GM12878 (cell line): ENCODE data around the gene EPB41L4B. TPM values are rescaled to one million over a fixed set of nuclear protein-coding genes. Genes with fewer than 3 reads are reported as not detected.

Source experiments
- ATAC-seq: fragments of 200-7000 bp; cut with Tn5 transposase; 3 replicates; pipeline ENCODE4 v1.9.1; 2020; ENCODE audit warnings: mild to moderate bottlenecking, moderate library complexity
- BruUV-seq: library from RNA; stranded (reverse); fragments of 400-500 nt; replicated peaks from 2 replicates; lab custom pipeline; 2021; lab: Mats Ljungman, UMichigan
- CTCF ChIA-PET: fragments of 300-600 bp; sonication (Branson Sonifier 250); formaldehyde crosslinking; extraction: SDS; loops from one replicate; lab custom pipeline; 2021; ENCODE audit warnings: inconsistent platforms; lab: Yijun Ruan, JAX
- POLR2A ChIA-PET: fragments of 350-600 bp; formaldehyde crosslinking; extraction: SDS; loops from one replicate; lab custom pipeline; 2021; ENCODE audit warnings: inconsistent platforms; lab: Charles Lee
- RAD21 ChIA-PET: fragments of 300-600 bp; sonication (Branson Sonifier 250); formaldehyde crosslinking; loops from one replicate; lab custom pipeline; 2023; ENCODE audit warnings: antibody characterized with exemption; ENCODE audit not compliant: unreplicated experiment; lab: Charles Lee
- SMC1A ChIA-PET: fragments of 300-600 bp; sonication (Branson Sonifier 250); formaldehyde crosslinking; loops from one replicate; lab custom pipeline; 2023; ENCODE audit not compliant: unreplicated experiment, uncharacterized antibody; lab: Charles Lee
- DNase-seq: peaks from one replicate; pipeline ENCODE4 v3.0.0-alpha.2; 2011; ENCODE audit warnings: low read depth, low spot score
- FAIRE-seq: peaks from 3 replicates; lab custom pipeline; 2011; peaks lifted over from hg19 to GRCh38; lab: Jason Lieb, UNC
- H2AFZ ChIP-seq: 2 replicates; pipeline ENCODE4 v1.6.0; 2011; ENCODE audit warnings: low read depth, low read length, control low read depth; ENCODE audit not compliant: control insufficient read depth
- H3K27ac ChIP-seq: 2 replicates; pipeline ENCODE4 v1.5.1; 2011; ENCODE audit warnings: control low read depth; ENCODE audit not compliant: control insufficient read depth, insufficient read depth
- H3K27me3 ChIP-seq, 2 experiments: replicated peaks in 1 of 2; 2 replicates each; pipeline versions ENCODE4 v1.6.0 to v1.6.1; 2011; ENCODE audit warnings: low read length in 1 of 2; ENCODE audit not compliant: control insufficient read depth in 2 of 2, insufficient read depth in 2 of 2
- H3K36me3 ChIP-seq, 2 experiments: 2 replicates each; pipeline ENCODE4 v1.5.1; 2011; ENCODE audit warnings: low read length in 1 of 2; ENCODE audit not compliant: control insufficient read depth in 2 of 2, insufficient read depth in 2 of 2
- H3K4me1 ChIP-seq: 2 replicates; pipeline ENCODE4 v1.6.1; 2011; ENCODE audit warnings: mild to moderate bottlenecking, low read length, moderate library complexity, mixed read lengths; ENCODE audit not compliant: control insufficient read depth, insufficient read depth
- H3K4me2 ChIP-seq: 2 replicates; pipeline ENCODE4 v1.6.0; 2011; ENCODE audit warnings: control low read depth; ENCODE audit not compliant: control insufficient read depth, insufficient read depth
- H3K4me3 ChIP-seq: fragments of 200-600 bp; sonication (generic); 2 replicates; pipeline ENCODE4 v1.5.1; 2016
- H3K79me2 ChIP-seq: 2 replicates; pipeline ENCODE4 v1.6.0; 2011; ENCODE audit warnings: low read length; ENCODE audit not compliant: control insufficient read depth, insufficient read depth
- H3K9ac ChIP-seq: 2 replicates; pipeline ENCODE4 v1.8.0; 2011; ENCODE audit warnings: low read length, control low read depth, mixed read lengths; ENCODE audit not compliant: control insufficient read depth, insufficient read depth
- H3K9me3 ChIP-seq: replicated peaks from 3 replicates; pipeline ENCODE4 v1.5.1; 2011; ENCODE audit warnings: mild to moderate bottlenecking, low read length; ENCODE audit not compliant: control insufficient read depth, insufficient read depth
- H4K20me1 ChIP-seq: 2 replicates; pipeline ENCODE4 v1.6.0; 2011; ENCODE audit not compliant: control insufficient read depth, insufficient read depth
- ASH2L ChIP-seq: fragments of 300-600, 200-600 bp; sonication (generic); IDR thresholded peaks from 2 replicates; pipeline ENCODE4 v1.6.1; 2017; ENCODE audit warnings: low read depth, mild to moderate bottlenecking, borderline replicate concordance
- ATF7 ChIP-seq: fragments of 450-650 bp; IDR thresholded peaks from 2 replicates; pipeline ENCODE4 v1.6.1; 2016; ENCODE audit warnings: low read depth, mild to moderate bottlenecking
- JUNB ChIP-seq: IDR thresholded peaks from 2 replicates; pipeline ENCODE4 v1.6.1; 2016; ENCODE audit warnings: antibody characterized with exemption, mild to moderate bottlenecking
- SPI1 ChIP-seq: IDR thresholded peaks from 2 replicates; pipeline ENCODE4 v1.6.1; 2011; ENCODE audit warnings: low read depth, mild to moderate bottlenecking, low read length, moderate library complexity, borderline replicate concordance; ENCODE audit not compliant: insufficient read depth
- SUZ12 ChIP-seq: fragments of 200-600 bp; sonication (generic); IDR thresholded peaks from one replicate; pipeline ENCODE4 v1.6.1; 2018; ENCODE audit warnings: antibody characterized with exemption, mild to moderate bottlenecking; ENCODE audit not compliant: unreplicated experiment
- TARDBP ChIP-seq: IDR thresholded peaks from 2 replicates; pipeline ENCODE4 v1.6.1; 2016; ENCODE audit warnings: borderline replicate concordance
- YY1 ChIP-seq: IDR thresholded peaks from 2 replicates; pipeline ENCODE4 v1.6.1; 2011; ENCODE audit warnings: low read depth, mild to moderate bottlenecking, low read length
- WGBS: methylation state at CpG from one replicate; pipeline ENCODE4 v1.1.6; 2016; ENCODE audit warnings: low lambda C conversion rate; ENCODE audit not compliant: insufficient replicate concordance, insufficient coverage; ENCODE audit errors: missing lambda C conversion rate; 5-methylcytosine and 5-hydroxymethylcytosine counted together
- in situ Hi-C: fragments of 300-500 bp; cut with MboI; formaldehyde crosslinking; loops from 9 replicates; pipeline ENCODE4 v1.14.3; 2018; ENCODE audit warnings: mixed read lengths
- intact Hi-C: fragments of 100-400 bp; cut with micrococcal nuclease; formaldehyde crosslinking; loops from one replicate; pipeline ENCODE4 v1.14.2; 2022; ENCODE audit not compliant: unreplicated experiment
- polyA plus RNA-seq, 11 experiments: library from polyadenylated mRNA; depleted of rRNA in 4 of 11; unstranded in 6 of 11; stranded (reverse) in 5 of 11; fragments of >200 nt; fragmentation: Nextera tagmentation in 4 of 11; fragmentation: Illumina TruSeq in 1 of 11; extraction: Ambion mirVana in 4 of 11; extraction: Trizol in 1 of 11; gene quantifications; 1 replicate in 1 of 11; 2 replicates in 10 of 11; pipeline versions ENCODE4 v1.2.1 to v1.2.3, GENCODE V29; 2011 to 2016; ENCODE audit warnings: inconsistent platforms in 2 of 11, missing spikeins in 2 of 11, low read depth in 1 of 11
- total RNA-seq, 4 experiments: library from RNA; depleted of rRNA in 3 of 4; stranded (reverse); fragments of >200 nt in 3 of 4; fragmentation: Illumina TruSeq in 1 of 4; extraction: Trizol in 1 of 4; gene quantifications; 2 replicates each; pipeline versions ENCODE4 v1.2.1 to v1.2.3, GENCODE V29; 2013 to 2021
- TF ChIP-seq, protein P1 (sequence below): IDR thresholded peaks from 2 replicates; pipeline ENCODE4 v1.6.1; 2011; ENCODE audit warnings: low read depth, low read length, improper control_type of control experiment, borderline replicate concordance
- TF ChIP-seq, protein P2 (sequence below): fragments of 450-650 bp; formaldehyde crosslinking; IDR thresholded peaks from 2 replicates; pipeline ENCODE4 v1.5.0; 2022; ENCODE audit warnings: mild to moderate bottlenecking, missing genetic modification characterization
- TF ChIP-seq, protein P3 (sequence below): fragments of 450-650 bp; IDR thresholded peaks from 2 replicates; pipeline ENCODE4 v1.6.1; 2017; ENCODE audit warnings: mild to moderate bottlenecking, moderate library complexity
- TF ChIP-seq, protein P4 (sequence below): fragments of 450-650 bp; IDR thresholded peaks from 2 replicates; pipeline ENCODE4 v1.6.1; 2018; ENCODE audit warnings: mild to moderate bottlenecking, low read depth, moderate library complexity; ENCODE audit not compliant: partially characterized antibody

EPB41L4B gene
- total and polyA plus RNA-seq, 10 of the 15 experiments (the other 5 are each of a cell fraction or from before 2014, with no cell fraction given): 0.04 to 0.75 (median 0.13) TPM; not detected in 1

DNA sequence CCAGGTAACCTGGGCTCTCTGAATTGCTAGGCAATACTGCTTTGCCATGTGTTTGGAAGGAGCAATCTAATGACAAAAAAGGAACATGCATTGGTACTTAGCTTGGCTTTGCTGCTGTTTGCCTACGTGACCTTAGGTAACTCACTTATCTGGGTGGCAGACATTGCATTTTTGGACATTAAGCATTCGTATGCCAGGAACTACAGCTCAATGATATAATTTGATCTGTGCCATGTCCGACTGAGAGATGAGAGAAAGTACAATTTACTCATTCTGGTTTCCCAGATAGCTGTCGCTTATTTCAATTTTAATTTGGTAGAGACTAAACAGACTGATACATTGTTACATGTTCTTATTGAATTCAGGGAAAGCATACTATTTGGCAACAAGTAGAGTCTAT, 90.6 kb downstream of the EPB41L4B start:
- Histone ChIP-seq H3K27me3 (peaks cover 0 to 3% of the 10 kb centered on the region in 2 experiments; a peak in 2 of 4 replicates), H4K20me1 (no peaks in the 10 kb centered on the region), H3K36me3 (no peaks in the 10 kb centered on the region), H3K4me1 (no peaks in the 10 kb centered on the region), H3K9ac (no peak overlapping the region), H2AFZ (no peak overlapping the region), H3K4me3 (no peak overlapping the region), H3K27ac (no peak overlapping the region), H3K4me2 (no peak overlapping the region), H3K79me2 (no peaks in the 10 kb centered on the region), H3K9me3 (no peaks in the 10 kb centered on the region)
- BruUV-seq: no TSS peak
- ATAC-seq (no peak), DNase-seq (no peak), FAIRE-seq (no peak)
- ChIA-PET CTCF (interaction anchor here (0.8 to 1.4 kb wide), 4 partner anchors 15 to 107 kb away, joined by 3 to 4 read pairs (median 3); no protein-coding TSS in a partner anchor), RAD21 (no interaction called here), POLR2A (no interaction called here), SMC1A (interaction anchor here (0.8 kb wide), 1 partner anchor 10 kb away, joined by 3 read pairs; no protein-coding TSS in a partner anchor)
- in situ Hi-C loops: no loop called here
- intact Hi-C loops: no loop called here
- WGBS: 36% methylated on average over 4 of the region's 4 CpGs
- TF ChIP-seq SPI1 (no peak), YY1 (no peak), TARDBP (no peak), SUZ12 (no peak), JUNB (no peak), ASH2L (no peak), ATF7 (no peak)
- TF ChIP-seq, protein P1, sequence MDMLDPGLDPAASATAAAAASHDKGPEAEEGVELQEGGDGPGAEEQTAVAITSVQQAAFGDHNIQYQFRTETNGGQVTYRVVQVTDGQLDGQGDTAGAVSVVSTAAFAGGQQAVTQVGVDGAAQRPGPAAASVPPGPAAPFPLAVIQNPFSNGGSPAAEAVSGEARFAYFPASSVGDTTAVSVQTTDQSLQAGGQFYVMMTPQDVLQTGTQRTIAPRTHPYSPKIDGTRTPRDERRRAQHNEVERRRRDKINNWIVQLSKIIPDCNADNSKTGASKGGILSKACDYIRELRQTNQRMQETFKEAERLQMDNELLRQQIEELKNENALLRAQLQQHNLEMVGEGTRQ: no peak
- TF ChIP-seq, protein P2, sequence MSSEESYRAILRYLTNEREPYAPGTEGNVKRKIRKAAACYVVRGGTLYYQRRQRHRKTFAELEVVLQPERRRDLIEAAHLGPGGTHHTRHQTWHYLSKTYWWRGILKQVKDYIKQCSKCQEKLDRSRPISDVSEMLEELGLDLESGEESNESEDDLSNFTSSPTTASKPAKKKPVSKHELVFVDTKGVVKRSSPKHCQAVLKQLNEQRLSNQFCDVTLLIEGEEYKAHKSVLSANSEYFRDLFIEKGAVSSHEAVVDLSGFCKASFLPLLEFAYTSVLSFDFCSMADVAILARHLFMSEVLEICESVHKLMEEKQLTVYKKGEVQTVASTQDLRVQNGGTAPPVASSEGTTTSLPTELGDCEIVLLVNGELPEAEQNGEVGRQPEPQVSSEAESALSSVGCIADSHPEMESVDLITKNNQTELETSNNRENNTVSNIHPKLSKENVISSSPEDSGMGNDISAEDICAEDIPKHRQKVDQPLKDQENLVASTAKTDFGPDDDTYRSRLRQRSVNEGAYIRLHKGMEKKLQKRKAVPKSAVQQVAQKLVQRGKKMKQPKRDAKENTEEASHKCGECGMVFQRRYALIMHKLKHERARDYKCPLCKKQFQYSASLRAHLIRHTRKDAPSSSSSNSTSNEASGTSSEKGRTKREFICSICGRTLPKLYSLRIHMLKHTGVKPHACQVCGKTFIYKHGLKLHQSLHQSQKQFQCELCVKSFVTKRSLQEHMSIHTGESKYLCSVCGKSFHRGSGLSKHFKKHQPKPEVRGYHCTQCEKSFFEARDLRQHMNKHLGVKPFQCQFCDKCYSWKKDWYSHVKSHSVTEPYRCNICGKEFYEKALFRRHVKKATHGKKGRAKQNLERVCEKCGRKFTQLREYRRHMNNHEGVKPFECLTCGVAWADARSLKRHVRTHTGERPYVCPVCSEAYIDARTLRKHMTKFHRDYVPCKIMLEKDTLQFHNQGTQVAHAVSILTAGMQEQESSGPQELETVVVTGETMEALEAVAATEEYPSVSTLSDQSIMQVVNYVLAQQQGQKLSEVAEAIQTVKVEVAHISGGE (CRISPR knock-in tag): no peak
- TF ChIP-seq, protein P3, sequence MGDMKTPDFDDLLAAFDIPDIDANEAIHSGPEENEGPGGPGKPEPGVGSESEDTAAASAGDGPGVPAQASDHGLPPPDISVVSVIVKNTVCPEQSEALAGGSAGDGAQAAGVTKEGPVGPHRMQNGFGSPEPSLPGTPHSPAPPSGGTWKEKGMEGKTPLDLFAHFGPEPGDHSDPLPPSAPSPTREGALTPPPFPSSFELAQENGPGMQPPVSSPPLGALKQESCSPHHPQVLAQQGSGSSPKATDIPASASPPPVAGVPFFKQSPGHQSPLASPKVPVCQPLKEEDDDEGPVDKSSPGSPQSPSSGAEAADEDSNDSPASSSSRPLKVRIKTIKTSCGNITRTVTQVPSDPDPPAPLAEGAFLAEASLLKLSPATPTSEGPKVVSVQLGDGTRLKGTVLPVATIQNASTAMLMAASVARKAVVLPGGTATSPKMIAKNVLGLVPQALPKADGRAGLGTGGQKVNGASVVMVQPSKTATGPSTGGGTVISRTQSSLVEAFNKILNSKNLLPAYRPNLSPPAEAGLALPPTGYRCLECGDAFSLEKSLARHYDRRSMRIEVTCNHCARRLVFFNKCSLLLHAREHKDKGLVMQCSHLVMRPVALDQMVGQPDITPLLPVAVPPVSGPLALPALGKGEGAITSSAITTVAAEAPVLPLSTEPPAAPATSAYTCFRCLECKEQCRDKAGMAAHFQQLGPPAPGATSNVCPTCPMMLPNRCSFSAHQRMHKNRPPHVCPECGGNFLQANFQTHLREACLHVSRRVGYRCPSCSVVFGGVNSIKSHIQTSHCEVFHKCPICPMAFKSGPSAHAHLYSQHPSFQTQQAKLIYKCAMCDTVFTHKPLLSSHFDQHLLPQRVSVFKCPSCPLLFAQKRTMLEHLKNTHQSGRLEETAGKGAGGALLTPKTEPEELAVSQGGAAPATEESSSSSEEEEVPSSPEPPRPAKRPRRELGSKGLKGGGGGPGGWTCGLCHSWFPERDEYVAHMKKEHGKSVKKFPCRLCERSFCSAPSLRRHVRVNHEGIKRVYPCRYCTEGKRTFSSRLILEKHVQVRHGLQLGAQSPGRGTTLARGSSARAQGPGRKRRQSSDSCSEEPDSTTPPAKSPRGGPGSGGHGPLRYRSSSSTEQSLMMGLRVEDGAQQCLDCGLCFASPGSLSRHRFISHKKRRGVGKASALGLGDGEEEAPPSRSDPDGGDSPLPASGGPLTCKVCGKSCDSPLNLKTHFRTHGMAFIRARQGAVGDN: no peak
- TF ChIP-seq, protein P4, sequence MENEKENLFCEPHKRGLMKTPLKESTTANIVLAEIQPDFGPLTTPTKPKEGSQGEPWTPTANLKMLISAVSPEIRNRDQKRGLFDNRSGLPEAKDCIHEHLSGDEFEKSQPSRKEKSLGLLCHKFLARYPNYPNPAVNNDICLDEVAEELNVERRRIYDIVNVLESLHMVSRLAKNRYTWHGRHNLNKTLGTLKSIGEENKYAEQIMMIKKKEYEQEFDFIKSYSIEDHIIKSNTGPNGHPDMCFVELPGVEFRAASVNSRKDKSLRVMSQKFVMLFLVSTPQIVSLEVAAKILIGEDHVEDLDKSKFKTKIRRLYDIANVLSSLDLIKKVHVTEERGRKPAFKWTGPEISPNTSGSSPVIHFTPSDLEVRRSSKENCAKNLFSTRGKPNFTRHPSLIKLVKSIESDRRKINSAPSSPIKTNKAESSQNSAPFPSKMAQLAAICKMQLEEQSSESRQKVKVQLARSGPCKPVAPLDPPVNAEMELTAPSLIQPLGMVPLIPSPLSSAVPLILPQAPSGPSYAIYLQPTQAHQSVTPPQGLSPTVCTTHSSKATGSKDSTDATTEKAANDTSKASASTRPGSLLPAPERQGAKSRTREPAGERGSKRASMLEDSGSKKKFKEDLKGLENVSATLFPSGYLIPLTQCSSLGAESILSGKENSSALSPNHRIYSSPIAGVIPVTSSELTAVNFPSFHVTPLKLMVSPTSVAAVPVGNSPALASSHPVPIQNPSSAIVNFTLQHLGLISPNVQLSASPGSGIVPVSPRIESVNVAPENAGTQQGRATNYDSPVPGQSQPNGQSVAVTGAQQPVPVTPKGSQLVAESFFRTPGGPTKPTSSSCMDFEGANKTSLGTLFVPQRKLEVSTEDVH: no peak
